ENCODE data around the gene TEKTIP1. TPM values are rescaled to one million over a fixed set of nuclear protein-coding genes. Genes with fewer than 3 reads are reported as not detected.
A peak's percentile ranks its signal among the peaks of the same experiment; 100 is the strongest.
"Not testable (repeated sequence)": the region's sequence is repeated elsewhere in the genome, so short reads cannot be mapped to it uniquely, and the experiment has no call there.

Gene TEKTIP1
- total RNA-seq, 1 donor from 2014 or later, result not detected

DNA sequence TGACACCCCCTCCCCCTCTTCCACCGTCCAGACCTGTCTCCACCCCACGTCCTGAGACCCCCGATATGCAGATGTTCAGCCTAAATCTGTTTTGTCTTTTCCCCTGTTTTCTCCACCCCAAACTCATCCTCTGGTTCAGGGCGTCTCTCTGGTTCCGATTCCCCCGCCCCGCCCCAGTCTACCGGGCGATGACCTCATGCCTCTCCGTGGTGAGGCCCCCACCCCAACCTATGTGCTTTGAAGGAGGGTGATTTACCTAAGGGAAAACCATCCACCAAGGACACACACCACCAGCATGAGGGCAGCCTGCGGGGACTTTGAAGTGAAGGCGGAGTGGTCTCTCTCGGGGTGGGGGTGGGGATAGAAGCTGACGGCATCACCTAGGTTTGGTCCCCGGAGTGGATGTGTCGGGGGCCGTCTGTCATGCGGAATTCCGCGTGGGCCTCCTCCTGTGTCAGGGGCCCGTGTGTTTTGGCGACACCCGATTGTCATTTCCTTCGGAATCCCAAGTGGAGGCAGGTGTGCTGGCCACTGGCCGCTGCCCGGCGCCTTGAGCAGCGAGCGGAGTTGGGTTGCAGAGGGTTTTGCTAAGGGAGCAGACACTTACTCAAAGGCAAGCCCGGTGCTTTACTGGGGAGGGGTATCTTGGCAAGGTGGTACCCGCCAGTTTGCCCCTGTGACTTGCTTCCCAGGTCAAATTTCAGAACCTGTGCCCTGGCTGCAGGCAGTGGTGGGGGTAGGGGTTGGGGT is 31.4 kb upstream of the TEKTIP1 start:
- peak in 1 of 2 donors; percentile 25 for DNase-seq (ENCODE audit: low read depth in 2 of 2)

DNA sequence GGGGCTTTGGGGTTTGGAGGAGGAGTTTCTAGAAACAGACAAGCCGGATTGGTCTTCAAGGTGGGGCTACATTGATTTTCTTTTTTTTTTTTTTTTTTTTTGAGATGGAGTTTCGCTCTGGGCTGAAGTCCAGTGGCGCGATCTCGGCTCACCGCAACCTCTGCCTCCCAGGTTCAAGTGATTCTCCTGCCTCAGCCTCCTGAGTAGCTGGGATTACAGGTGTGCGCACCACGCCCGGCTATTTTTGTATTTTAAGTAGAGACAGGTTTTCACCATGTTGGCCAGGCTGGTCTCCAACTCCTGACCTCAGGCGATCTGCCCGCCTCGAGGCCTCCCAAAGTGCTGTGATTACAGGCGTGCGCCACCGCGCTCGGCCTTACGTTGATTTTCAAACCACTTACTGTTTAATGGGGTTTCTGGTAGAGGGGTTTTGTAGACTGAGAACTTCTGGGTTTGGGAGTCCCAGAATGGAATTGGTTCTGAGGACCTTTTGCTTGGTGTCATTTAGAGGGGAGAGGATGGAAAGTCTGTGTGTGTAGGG is 30.8 kb upstream of the TEKTIP1 start:
- not testable (repeated sequence) for DNase-seq (ENCODE audit: low read depth in 2 of 2)

- DNase-seq (ENCODE audit: low read depth in 2 of 2), result no peak
Observed at GRCh38 chr19:3508771-3509535, 30.0 kb upstream of the TEKTIP1 start.

- DNase-seq (ENCODE audit: low read depth in 2 of 2), result peak in 1 of 2 donors; percentile 57
Observed at GRCh38 chr19:3509566-3509989, 29.4 kb upstream of the TEKTIP1 start.

GRCh38 chr19:3510727-3511126 is 28.2 kb upstream of the TEKTIP1 start:
- no peak for DNase-seq (ENCODE audit: low read depth in 2 of 2)

DNA sequence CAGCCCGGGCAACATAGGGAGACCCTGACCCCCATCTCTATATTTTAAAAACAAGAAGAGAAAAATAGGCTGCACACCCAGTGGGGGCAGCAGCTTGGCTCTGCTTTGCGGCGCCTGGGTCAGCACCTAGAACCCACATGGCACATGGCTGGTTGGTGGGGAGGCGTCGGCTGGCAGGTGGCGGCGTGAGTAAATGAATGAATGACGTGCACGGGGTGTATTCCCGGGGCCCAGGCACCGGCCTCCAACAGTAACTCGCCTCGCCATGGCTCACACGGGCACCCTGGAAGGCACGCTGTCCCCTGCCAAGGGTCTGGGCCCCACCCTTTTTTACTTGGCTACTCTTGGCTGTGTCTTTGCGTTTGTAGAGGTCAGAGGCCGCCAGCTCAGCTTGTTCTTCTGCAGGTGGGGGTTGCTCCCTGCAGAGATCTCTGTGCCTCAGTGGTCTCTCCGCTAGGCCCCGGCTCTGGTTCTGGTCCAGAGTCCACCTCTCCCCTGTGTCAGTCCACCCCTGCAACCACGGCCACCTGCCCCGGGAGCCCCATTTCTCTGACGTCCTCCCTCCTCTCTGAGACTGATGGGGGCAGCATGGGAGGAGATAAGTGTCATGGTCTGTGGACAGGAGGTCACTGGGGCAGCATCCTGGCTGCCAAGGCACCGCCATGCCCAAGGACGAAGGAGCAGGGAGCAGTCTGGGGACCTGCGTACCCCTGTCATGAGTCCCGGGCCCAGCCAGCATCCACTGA is 27.3 kb upstream of the TEKTIP1 start:
- no peak for DNase-seq (ENCODE audit: low read depth in 2 of 2)

DNA sequence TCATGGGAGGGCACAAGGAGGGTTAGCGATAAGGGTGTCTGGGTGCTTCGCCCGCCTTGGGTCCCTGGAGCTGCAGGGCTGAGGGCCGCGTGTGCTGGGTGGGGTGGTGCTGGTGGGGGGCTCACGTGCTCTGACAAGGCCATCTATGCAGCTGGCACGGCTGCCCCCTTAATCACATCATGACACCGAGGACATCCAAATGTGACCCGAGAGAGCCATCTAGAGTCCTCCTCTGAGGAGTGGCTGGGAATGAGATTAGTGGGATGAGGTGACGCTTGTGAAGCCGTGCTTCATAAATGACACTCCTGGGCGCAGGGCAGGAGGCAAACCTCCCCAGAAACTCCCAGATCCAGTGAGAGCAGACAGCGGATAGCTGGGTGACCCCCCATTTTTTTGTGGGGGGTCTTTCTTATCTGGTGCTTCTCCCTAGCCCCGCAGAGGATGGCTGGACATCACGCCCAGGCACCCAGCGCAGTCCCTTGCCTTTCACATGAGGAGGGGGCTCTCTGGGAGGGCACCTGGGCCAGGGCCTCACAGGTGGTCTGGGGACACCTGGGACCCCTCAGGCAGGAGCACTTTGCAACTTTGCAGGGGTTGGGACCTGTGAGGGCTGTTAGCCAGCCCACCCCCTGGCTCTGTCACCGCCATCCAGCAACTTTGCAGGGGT is 26.3 kb upstream of the TEKTIP1 start:
- no peak for DNase-seq (ENCODE audit: low read depth in 2 of 2)

- DNase-seq (ENCODE audit: low read depth in 2 of 2), result no peak
Observed at GRCh38 chr19:3513229-3514140, 25.5 kb upstream of the TEKTIP1 start.

GRCh38 chr19:3514930-3515329 is 24.0 kb upstream of the TEKTIP1 start:
- DNase-seq (ENCODE audit: low read depth in 2 of 2), result no peak

DNA sequence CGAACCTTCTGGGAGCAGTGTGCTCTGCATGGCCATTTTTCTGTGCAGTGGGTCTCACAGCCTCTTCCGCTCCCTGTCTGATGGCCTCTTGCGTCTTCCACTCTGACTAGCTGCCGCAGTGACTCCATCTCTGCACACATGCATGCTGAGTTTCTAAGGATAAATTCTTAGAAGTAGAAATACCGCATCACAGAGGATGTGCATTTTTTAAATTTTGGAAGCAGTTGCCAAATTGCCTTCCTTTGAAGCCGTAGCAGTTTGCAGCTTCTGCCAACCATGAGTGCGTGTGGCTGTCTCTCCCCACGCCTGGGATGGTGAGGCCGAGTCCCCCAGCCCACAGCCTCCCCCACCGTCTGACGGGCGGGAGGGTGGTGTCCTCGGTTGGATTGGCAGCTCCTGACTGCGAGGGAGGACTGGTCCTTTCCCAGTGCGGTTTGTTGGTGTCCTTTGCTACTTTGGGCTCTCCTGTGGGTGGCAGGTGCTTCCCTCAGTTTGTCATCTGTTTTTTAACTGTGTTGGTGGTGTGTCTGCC is 23.0 kb upstream of the TEKTIP1 start:
- no peak for DNase-seq (ENCODE audit: low read depth in 2 of 2)

GRCh38 chr19:3516675-3517207 is 22.2 kb upstream of the TEKTIP1 start:
- peak; percentile 12 to 44 for DNase-seq (ENCODE audit: low read depth in 2 of 2)

DNA sequence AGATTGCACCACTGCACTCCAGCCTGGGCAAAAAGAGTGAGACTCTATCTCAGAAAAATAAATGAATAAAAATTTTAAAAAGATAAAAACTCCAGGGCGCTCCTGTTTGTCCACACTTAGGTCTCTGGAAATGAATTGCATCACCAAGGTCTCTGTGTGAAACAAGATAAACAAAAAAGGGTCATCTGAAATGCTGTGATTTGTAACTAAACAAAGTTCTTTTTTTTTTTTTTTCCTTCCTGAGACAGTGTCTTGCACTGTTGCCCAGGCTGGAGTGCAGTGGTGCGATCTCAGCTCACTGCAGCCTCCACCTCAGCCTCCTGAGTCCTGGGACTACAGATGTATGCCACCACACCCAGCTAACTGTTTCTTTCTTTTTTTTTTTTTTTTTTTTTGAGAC is 21.3 kb upstream of the TEKTIP1 start:
- DNase-seq (ENCODE audit: low read depth in 2 of 2), result no peak

- no peak for DNase-seq (ENCODE audit: low read depth in 2 of 2)
Observed at GRCh38 chr19:3518255-3518654, 20.7 kb upstream of the TEKTIP1 start.

GRCh38 chr19:3518659-3519058 is 20.3 kb upstream of the TEKTIP1 start:
- no peak for DNase-seq (ENCODE audit: low read depth in 2 of 2)

DNA sequence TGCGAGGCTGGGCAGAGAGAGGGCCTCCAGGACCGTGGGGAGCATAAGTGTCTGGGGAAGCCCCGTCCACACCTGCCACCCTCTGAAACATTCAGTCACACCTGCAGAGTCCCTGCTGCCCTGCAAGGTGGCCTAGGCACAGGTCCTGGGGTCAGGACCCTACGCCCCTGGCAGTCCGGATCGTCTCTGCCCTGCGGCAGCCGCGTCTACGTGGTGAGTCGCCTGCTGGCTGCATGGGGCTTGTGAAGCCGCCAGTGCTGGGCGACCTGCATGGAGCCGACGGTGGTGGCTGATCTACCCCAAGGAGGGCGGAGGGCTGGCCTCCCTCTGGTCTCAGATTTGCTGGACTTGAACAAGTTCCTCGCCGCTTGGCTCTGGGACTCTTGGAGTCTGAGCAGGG is 19.8 kb upstream of the TEKTIP1 start:
- no peak for DNase-seq (ENCODE audit: low read depth in 2 of 2)

- DNase-seq (ENCODE audit: low read depth in 2 of 2), result no peak
Observed at GRCh38 chr19:3520166-3521103, 18.5 kb upstream of the TEKTIP1 start.

GRCh38 chr19:3521104-3521445 is 17.9 kb upstream of the TEKTIP1 start:
- no peak for DNase-seq (ENCODE audit: low read depth in 2 of 2)

- DNase-seq (ENCODE audit: low read depth in 2 of 2), result no peak
Observed at GRCh38 chr19:3522421-3523360, 16.3 kb upstream of the TEKTIP1 start.
